ENCODE data around the gene LHX4. TPM values are rescaled to one million over a fixed set of nuclear protein-coding genes. Genes with fewer than 3 reads are reported as not detected.

LHX4 gene
- total and polyA plus RNA-seq, 2 of the 8 experiments (the other 6 are each of a cell fraction or from before 2014, with no cell fraction given), result 0.85 to 4.9 TPM

GRCh38 chr1:180244840-180245239 lies 14.8 kb downstream of the LHX4 start:
- Histone ChIP-seq H4K8ac (ENCODE audit: extremely low read depth, insufficient read depth, low read length) (no peak overlapping the region), H2BK20ac (ENCODE audit: low read length) (0 out of 2 replicates have a peak overlapping the region, but pooled peaks have one; percentile 97), H3K4ac (replicated peaks; ENCODE audit: insufficient read length, low read depth, low read length) (no peak overlapping the region), H3K9ac (replicated peaks in 1 of 4; ENCODE audit: extremely low read depth in 1 of 4, low read depth in 3 of 4, low read length in 3 of 4) (no peak overlapping the region), H2BK120ac (replicated peaks; ENCODE audit: low read depth, low read length) (no peak overlapping the region), H2AFZ (ENCODE audit: low read length) (no peak overlapping the region), H2BK5ac (ENCODE audit: low read depth, low read length) (peak overlapping the region; percentile 71; the same call in 1 of the 2 replicates), H3K4me3 (ENCODE audit: extremely low read depth in 1 of 4, insufficient read depth in 2 of 4, low read depth in 3 of 4, low read length in 4 of 4) (no peak overlapping the region), H3K4me2 (ENCODE audit: insufficient read depth in 1 of 2, low read depth in 2 of 2, low read length in 2 of 2) (no peak overlapping the region), H2AK5ac (ENCODE audit: low read depth, low read length) (no peak overlapping the region), H3K23ac (ENCODE audit: insufficient read length) (no peak overlapping the region), H3K79me1 (ENCODE audit: low read depth, low read length) (no peaks in the 10 kb centered on the region), H4K5ac (ENCODE audit: insufficient read length, low read depth, low read length) (no peak overlapping the region), H4K91ac (replicated peaks; ENCODE audit: insufficient read length, low read length) (peak overlapping the region; percentile 40), H3K79me2 (ENCODE audit: control insufficient read depth in 1 of 2, insufficient read depth in 2 of 2, low read length in 2 of 2) (no peaks in the 10 kb centered on the region; a peak in 1 of 4 replicates), H2BK15ac (ENCODE audit: low read length) (peak overlapping the region; percentile 63; the same call in 1 of the 2 replicates), H3K56ac (replicated peaks; ENCODE audit: insufficient read length, low read depth, low read length) (no peak overlapping the region), H3K9me3 (ENCODE audit: insufficient read depth in 2 of 2, low read depth in 1 of 2, low read length in 1 of 2) (no peaks in the 10 kb centered on the region), H3K27me3 (replicated peaks in 1 of 4; ENCODE audit: control insufficient read depth in 3 of 4, extremely low read depth in 1 of 4, insufficient read depth in 3 of 4, low read length in 3 of 4) (no peaks in the 10 kb centered on the region), H3K27ac (ENCODE audit: low read depth, low read length) (no peak overlapping the region), H4K20me1 (replicated peaks in 1 of 2; ENCODE audit: control insufficient read depth in 1 of 2, insufficient read depth in 2 of 2, low read length in 2 of 2) (peaks cover 0 to 2% of the 10 kb centered on the region in 2 experiments), H3K14ac (ENCODE audit: insufficient read length) (no peak overlapping the region), H3K18ac (ENCODE audit: extremely low read depth, low read length) (peak overlapping the region; percentile 64; the same call in 1 of the 2 replicates), H3K4me1 (replicated peaks in 1 of 4; ENCODE audit: control insufficient read depth in 3 of 4, insufficient read depth in 4 of 4, low read length in 3 of 4) (peaks cover 15 to 40% (median 28%) of the 10 kb centered on the region in 4 experiments), H3K23me2 (ENCODE audit: low read depth, low read length) (peaks cover 2% of the 10 kb centered on the region; the same call in 1 of the 2 replicates), H2BK12ac (ENCODE audit: low read depth, low read length) (peak overlapping the region; percentile 41; the same call in 1 of the 2 replicates), H3K36me3 (ENCODE audit: control insufficient read depth in 2 of 4, insufficient read depth in 4 of 4, low read length in 3 of 4) (no peaks in the 10 kb centered on the region)
- FAIRE-seq (no peak), DNase-seq (ENCODE audit: low read depth in 1 of 2, low spot score in 2 of 2) (no peak)
- WGBS, 2 experiments (ENCODE audit: extremely low coverage in 1 of 2, insufficient coverage in 1 of 2, insufficient read length in 1 of 2, insufficient replicate concordance in 2 of 2, low coverage in 1 of 2, low lambda C conversion rate in 2 of 2, missing lambda C conversion rate in 1 of 2), result 79% methylated on average over 6 of the region's 6 CpGs; no CpG with 5 or more reads in 1 of the 2 experiments
- POLR2A ChIA-PET (ENCODE audit: partially characterized antibody), result interaction anchor here (1.1 to 4.3 kb wide), 3 partner anchors 9 to 13 kb away, joined by 3 to 29 read pairs (median 13); partner anchors contain the start of gene LHX4
- CTCF ChIA-PET (ENCODE audit: partially characterized antibody), result interaction anchor here (1.0 to 5.3 kb wide), 8 partner anchors 9 to 182 kb away, joined by 3 to 33 read pairs (median 4); no protein-coding TSS in a partner anchor
- TF ChIP-seq CTBP2 (IDR thresholded peaks at IDR 0.05; ENCODE audit: borderline replicate concordance, insufficient read depth, insufficient read length, low read length), result peak; percentile 13
- no peak for TF ChIP-seq PHF8 (conservative IDR thresholded peaks at IDR 0.05; ENCODE audit: low read depth, low read length)

Measured in H1 (cell line).